Choroid plexus epithelial cell (primary cell): ENCODE data around the gene WDR91.

Experiments used
- DNase-seq: peaks from one replicate; pipeline ENCODE4 v3.0.0-alpha.2; 2010; ENCODE audit warnings: low read depth
- H3K4me3 ChIP-seq: 2 replicates; pipeline ENCODE4 v1.5.1; 2011; ENCODE audit warnings: low read depth, mild to moderate bottlenecking, control low read depth, low read length, moderate library complexity
- CTCF ChIP-seq: conservative IDR thresholded peaks from 2 replicates; pipeline ENCODE4 v1.5.1; 2011; ENCODE audit warnings: low read depth, mild to moderate bottlenecking, control low read depth, inconsistent platforms, low read length, moderate library complexity

The WDR91 gene

GRCh38 chr7:135233570-135233969 is 22.2 kb upstream of the WDR91 start, which contains the start of gene STRA8:
TSS of gene STRA8 (plus strand) at chr7:135233838. CDS start at chr7:135240525, 6,687 bp downstream.
- no peak for TF ChIP-seq CTCF
- DNase-seq, result no peak
- no peak within 1 kb of the TSS for H3K4me3 ChIP-seq

DNA sequence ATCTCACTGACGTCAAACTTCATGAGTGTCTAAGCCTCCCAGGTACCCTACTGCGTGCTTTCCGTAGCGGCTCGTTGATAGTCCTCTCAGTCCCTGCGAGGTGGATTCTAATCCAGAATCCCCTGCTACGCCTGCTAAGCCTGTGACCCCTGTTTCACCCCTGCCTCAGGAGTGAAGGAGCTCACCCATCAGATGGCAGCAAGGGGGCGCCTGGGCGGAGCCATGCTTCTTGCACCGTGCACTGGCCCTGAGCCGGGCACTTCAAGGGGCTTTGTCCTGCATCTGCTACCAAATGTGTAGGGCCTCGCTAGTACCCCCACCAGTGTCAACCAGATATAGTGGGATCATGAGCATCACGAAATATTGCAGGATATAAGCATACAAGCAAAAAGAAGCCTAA is 21.4 kb upstream of the WDR91 start:
- no peak for DNase-seq
- no peak overlapping the region for H3K4me3 ChIP-seq
- peak; percentile 33 for TF ChIP-seq CTCF

GRCh38 chr7:135232087-135232486 is 20.8 kb upstream of the WDR91 start:
- TF ChIP-seq CTCF, result no peak
- H3K4me3 ChIP-seq, result no peak overlapping the region

DNA sequence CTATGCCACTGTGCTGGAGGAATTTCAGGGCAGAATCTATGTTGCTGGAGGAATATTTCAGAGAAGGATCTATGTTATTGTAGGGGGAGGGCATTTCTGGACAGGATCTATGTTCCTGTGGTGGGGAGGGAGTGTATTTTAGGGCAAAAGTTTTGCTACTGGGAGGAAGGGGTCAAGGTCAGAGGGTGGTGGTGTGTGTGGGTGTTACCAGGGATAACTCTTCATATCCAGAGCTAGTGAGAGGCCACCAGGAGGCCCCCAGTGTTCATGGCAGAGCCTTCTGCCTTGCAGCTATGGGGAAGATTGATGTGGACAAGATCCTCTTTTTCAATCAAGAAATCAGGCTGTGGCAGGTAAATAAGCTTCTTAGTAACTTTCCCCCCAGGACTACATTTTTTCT is 20.4 kb upstream of the WDR91 start:
- no peak overlapping the region for H3K4me3 ChIP-seq
- no peak for TF ChIP-seq CTCF
- no peak for DNase-seq

More at GRCh38 chr7:135232087-135232486, 20.8 kb upstream of the WDR91 start:
- DNase-seq, result no peak

DNA sequence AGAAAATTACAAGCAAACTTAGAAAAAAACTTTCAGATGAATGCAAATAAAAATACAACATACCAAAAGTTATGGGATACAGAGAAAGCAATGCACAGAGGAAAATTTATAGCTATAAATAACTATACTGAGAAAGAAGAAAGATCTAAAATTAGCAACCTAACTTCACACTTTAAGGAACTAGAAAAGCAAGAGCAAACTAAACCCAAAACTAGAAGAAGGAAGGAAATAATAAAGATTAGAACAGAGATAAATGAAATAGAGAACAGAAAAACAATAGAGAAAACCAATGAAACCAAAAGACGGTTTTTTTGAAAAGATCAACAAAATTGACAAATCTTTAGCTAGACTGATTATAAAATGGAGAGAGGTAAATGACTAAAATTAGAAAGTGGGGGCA is 12.7 kb upstream of the WDR91 start:
- no peak for TF ChIP-seq CTCF
- DNase-seq, result no peak
- no peak overlapping the region for H3K4me3 ChIP-seq

DNA sequence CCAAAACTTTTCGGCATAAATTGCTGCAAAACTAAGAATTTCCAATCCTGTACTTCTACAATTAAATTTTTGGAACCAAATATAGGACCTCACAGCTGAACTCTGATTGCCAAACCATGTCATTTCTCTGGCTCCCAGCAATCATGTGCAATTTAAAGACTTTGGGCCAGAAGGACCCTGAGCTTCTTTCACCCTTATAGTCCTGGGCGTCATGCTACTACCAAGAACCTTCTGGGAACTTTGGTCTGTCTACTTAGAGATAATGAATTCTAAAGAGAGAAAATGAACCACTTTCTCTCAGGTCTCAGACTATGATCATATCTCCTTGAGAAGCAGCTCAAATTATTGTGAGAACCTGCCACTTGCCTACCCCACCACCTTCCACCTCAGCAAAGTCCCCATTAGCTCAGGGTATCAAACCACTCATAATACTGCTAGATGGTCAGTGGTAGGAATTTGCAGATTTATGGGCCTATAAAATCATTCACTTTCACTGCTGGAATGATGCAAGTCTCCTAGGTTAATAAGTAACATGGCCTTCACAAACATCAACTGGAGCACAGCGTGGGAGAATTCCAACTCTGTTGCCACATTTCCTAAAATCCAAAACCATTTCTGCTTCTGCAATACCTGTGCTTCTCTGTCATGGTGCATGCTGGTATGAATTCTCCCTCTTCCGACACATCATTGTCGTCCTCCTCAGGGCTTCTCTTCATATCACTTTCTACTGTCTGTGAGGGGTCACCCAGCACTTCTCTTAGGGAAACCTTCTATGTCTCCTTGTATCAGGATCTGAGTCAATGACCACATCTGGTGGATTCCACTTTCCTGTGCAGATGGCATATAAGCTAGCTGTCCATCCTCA is 6.6 kb upstream of the WDR91 start:
- H3K4me3 ChIP-seq, result no peak overlapping the region
- DNase-seq, result no peak
- TF ChIP-seq CTCF, result no peak

GRCh38 chr7:135215698-135216097 is 4.4 kb upstream of the WDR91 start:
- no peak overlapping the region for H3K4me3 ChIP-seq
- TF ChIP-seq CTCF, result no peak
- no peak for DNase-seq
